ENCODE measurements around the gene PFN3.

- TF ChIP-seq CTCF (IDR thresholded peaks at IDR 0.05; ENCODE audit: low read depth, low read length, poor library complexity, severe bottlenecking) = no peak
- no peak for TF ChIP-seq EZH2phosphoT487 (IDR thresholded peaks at IDR 0.05; ENCODE audit: borderline replicate concordance, low read length)
Measured at GRCh38 chr5:177351392-177352329, 48.8 kb downstream of the PFN3 start, which contains the start of gene LMAN2.

Data from DOHH2 (cell line).